NOMO-1 treated with DMSO at 0.1 percent for 48 hours (cell line): ENCODE measurements around the gene RFX1.

Source experiments
- DNase-seq: peaks from one replicate; lab custom pipeline; 2025; ENCODE audit not compliant: unreplicated experiment; lab: John Stamatoyannopoulos, UW

The RFX1 gene

GRCh38 chr19:13996928-13997630 lies 9.0 kb downstream of the RFX1 start:
- DNase-seq: no peak

- DNase-seq: no peak
Observed at GRCh38 chr19:13995878-13996765, 10.0 kb downstream of the RFX1 start.

GRCh38 chr19:13995017-13995728 lies 10.9 kb downstream of the RFX1 start:
- no peak for DNase-seq

- DNase-seq: no peak
Observed at GRCh38 chr19:13993590-13994300, 12.4 kb downstream of the RFX1 start.

- no peak for DNase-seq
Observed at GRCh38 chr19:13992025-13992424, 14.1 kb downstream of the RFX1 start.

GRCh38 chr19:13990085-13990484 lies 16.0 kb downstream of the RFX1 start:
- DNase-seq: no peak

GRCh38 chr19:13989487-13989886 lies 16.6 kb downstream of the RFX1 start:
- no peak for DNase-seq

- DNase-seq: no peak
Observed at GRCh38 chr19:13987101-13987890, 18.8 kb downstream of the RFX1 start.

- peak; percentile 98 for DNase-seq
Observed at GRCh38 chr19:13986348-13986904, 19.7 kb downstream of the RFX1 start.

GRCh38 chr19:13985771-13986347 lies 20.3 kb downstream of the RFX1 start:
- no peak for DNase-seq

GRCh38 chr19:13984875-13985741 lies 21.0 kb downstream of the RFX1 start:
- peak; percentile 79 for DNase-seq

- DNase-seq: no peak
Observed at GRCh38 chr19:13984186-13984585, 21.9 kb downstream of the RFX1 start.

GRCh38 chr19:13983213-13983889 lies 22.8 kb downstream of the RFX1 start:
- DNase-seq: no peak

- DNase-seq: no peak
Observed at GRCh38 chr19:13982773-13983172, 23.3 kb downstream of the RFX1 start.

GRCh38 chr19:13981988-13982501 lies 24.1 kb downstream of the RFX1 start:
- no peak for DNase-seq

GRCh38 chr19:13981467-13981866 lies 24.7 kb downstream of the RFX1 start:
- DNase-seq: no peak

GRCh38 chr19:13981021-13981420 lies 25.1 kb downstream of the RFX1 start:
- DNase-seq: no peak

- DNase-seq: no peak
Observed at GRCh38 chr19:13980340-13980739, 25.8 kb downstream of the RFX1 start.
